DMS53 (cell line): ENCODE results near the gene KCNMA1.

Source experiments
- DNase-seq: peaks from one replicate; lab custom pipeline; 2025; lab: John Stamatoyannopoulos, UW

The KCNMA1 gene

GRCh38 chr10:77180794-77181193, 456.8 kb downstream of the KCNMA1 start:
- DNase-seq: no peak

- DNase-seq: no peak
Observed at GRCh38 chr10:77180104-77180503, 457.5 kb downstream of the KCNMA1 start.

- no peak for DNase-seq
Observed at GRCh38 chr10:77179015-77179695, 458.5 kb downstream of the KCNMA1 start.

- DNase-seq: no peak
Observed at GRCh38 chr10:77177589-77177988, 460.0 kb downstream of the KCNMA1 start.

- DNase-seq: no peak
Observed at GRCh38 chr10:77177161-77177560, 460.4 kb downstream of the KCNMA1 start.

GRCh38 chr10:77176232-77176631, 461.4 kb downstream of the KCNMA1 start:
- no peak for DNase-seq

GRCh38 chr10:77175631-77176222, 461.9 kb downstream of the KCNMA1 start:
- no peak for DNase-seq

GRCh38 chr10:77173615-77174461, 463.8 kb downstream of the KCNMA1 start:
- peak; percentile 81 for DNase-seq

GRCh38 chr10:77172086-77172485, 465.5 kb downstream of the KCNMA1 start:
- no peak for DNase-seq

- DNase-seq: peak; percentile 19
Observed at GRCh38 chr10:77168861-77169260, 468.7 kb downstream of the KCNMA1 start.

GRCh38 chr10:77168161-77168560, 469.4 kb downstream of the KCNMA1 start:
- peak; percentile 70 for DNase-seq

GRCh38 chr10:77165445-77166208, 472.0 kb downstream of the KCNMA1 start:
- peak; percentile 87 for DNase-seq

- peak; percentile 23 for DNase-seq
Observed at GRCh38 chr10:77164616-77165311, 472.8 kb downstream of the KCNMA1 start.

GRCh38 chr10:77163670-77164348, 473.8 kb downstream of the KCNMA1 start:
- peak; percentile 96 for DNase-seq

- peak; percentile 34 for DNase-seq
Observed at GRCh38 chr10:77162697-77163096, 474.9 kb downstream of the KCNMA1 start.

GRCh38 chr10:77160679-77161078, 476.9 kb downstream of the KCNMA1 start:
- peak; percentile 66 for DNase-seq

- DNase-seq: no peak
Observed at GRCh38 chr10:77159538-77160110, 478.0 kb downstream of the KCNMA1 start.

- DNase-seq: no peak
Observed at GRCh38 chr10:77158666-77159065, 478.9 kb downstream of the KCNMA1 start.

GRCh38 chr10:77157248-77158019, 480.2 kb downstream of the KCNMA1 start:
- DNase-seq: no peak

GRCh38 chr10:77156406-77156879, 481.2 kb downstream of the KCNMA1 start:
- DNase-seq: no peak
